GM04504 (cell line): Measurements from ENCODE around the gene CLEC2L.

Source experiments
- DNase-seq: peaks from one replicate; pipeline ENCODE4 v3.0.0-alpha.2; 2012; ENCODE audit warnings: low read depth

Gene CLEC2L

DNA sequence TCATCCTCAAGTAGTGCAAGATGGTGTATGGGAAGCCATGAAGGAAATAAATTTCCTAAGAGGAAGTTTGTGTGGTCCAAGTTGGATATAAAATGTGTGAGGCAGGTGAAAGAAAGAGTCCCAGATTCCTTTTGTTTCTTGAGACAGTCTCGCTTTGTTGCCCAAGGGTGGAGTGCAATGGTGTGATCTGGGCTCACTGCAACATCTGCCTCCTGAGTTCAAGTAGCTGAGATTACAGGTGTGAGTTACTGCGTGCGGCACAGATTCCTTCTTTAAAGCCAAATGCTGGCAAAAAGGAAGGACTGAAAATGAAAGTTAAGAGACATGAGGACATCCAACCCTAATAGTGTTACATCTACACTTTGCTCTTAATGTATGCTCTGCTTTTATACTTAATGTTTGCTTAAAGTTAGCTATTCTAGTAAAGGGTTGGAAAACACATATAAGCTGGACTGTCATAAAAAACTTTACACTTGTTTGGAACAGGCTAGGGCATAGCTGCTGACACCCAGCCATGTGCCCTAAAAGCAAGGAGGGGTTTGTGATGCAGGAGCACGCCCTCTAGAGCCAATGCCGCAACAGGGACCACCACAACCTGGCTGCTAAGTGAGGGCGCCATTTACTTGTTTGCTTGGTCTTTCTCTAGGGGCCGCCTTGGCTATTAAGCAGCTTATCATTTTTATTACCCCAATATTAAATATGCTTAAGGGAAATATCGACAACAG lies 34.5 kb downstream of the CLEC2L start:
- DNase-seq: no peak

DNA sequence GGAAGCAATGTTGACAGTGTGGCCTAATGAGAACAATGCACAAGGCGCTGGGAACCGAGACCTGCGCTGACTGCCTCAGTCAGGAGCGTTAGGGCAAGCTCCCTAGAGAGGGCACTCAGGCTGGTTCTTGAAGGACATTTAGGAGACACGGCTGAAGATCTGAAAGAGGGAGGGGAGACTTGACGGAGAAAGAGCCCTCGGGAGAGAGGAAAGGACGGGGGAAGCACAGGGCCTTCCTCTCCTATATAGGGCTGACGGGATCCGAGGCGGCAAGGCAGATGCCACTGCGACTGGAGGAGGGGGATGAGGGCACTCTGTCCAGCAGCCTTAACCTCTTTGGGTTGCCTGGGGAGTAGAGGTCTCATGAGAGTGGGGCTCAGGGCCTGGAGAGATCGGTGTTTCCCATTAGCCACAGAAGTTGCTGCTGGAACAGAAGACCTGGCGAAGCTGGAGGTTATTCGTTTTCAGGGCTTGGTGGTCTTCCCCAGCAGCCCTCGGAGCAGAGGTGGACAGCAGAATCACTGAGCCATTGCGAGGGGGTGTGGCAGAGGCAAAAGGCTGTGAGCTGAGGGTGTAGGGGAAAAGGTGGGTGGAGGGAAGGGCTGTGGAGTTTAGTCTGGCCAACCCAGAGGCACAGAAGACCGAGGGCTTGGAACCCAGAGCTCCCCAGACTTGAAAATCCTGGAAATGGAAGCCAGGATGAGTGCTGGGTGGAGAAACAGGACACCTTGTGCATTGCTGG lies 36.0 kb downstream of the CLEC2L start:
- no peak for DNase-seq

DNA sequence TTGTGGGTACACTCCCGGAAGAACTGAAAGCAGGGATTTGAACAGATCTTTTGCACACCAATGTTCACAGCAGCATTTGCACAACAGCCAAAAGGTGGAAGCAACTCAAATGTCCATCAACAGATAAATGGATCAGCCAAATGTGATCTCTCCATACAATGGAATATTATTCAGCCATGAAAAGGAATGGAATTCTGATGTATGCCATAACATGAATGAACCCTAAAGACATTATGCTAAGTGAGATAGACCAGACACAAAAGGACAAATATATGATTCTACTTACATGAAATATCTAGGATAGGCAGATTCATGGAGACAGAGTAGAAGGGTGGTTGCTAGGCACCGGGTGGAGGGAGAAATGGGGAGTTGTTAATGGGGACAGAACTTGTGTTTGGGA lies 36.7 kb downstream of the CLEC2L start:
- no peak for DNase-seq

DNA sequence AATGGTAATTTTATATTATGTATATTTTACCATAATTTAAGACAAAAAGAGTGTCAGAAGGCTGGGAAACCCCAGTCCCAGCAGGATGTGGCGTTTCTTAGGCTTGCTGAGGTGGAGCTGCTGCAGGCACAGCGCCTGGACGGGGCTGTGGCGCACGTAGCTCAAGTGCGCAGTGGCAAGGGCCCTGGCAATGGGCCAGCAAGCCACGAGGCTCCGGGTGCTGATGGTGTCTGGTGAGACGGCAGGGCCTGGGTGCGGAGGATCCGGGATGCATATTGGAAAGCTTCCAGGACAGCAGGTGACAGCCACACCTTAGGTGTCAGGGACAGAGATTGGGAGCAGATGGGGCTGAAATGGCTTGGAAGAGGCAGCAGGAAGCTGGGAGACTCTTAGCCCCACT lies 37.2 kb downstream of the CLEC2L start:
- DNase-seq: no peak

DNA sequence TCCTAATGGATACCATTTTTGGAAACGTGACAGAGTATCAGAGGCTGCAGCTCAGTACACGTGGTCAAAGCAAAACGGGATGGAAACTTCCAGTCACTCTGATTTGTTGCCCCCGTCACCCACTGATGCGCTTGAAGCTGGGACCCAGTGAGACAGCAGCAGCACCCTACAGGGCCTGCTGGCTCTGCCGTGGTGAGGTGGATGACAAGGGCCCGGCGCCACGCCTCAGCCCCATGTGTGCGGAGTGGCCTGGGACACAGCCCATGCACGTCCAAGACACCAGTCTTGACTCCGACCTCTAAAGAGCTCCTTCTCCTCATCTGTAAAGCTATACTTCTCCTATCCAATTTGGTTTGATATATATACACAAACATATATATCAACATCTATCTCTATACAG lies 39.0 kb downstream of the CLEC2L start:
- DNase-seq: no peak

DNA sequence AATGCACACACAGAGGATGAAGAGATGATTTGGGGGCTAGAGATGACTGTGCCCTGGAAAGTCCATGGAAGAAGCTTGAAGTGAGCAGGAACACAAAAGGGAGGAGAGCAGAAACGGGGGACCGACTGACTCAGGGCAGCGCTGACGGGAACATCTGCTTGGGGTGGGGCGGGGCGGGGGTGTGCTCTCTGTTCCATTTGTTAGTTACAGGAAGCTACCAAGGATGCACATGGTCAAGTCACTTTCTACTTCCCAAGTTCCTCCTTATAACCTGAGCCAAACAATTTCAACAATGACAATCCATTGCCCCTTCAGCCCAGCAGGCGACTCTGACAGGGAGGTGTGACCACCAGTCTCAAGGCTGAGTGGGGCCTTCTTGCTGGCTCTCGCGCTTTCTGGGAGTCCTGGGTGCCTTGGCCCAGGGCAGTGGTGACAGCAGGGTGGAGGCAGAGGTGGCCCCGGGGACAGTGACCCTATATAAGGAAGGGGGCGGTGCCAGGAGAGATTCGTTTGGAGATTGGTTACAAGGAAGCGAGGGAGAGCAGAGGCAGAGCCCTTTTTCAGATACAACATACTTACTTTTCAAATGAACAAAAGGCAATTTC lies 39.6 kb downstream of the CLEC2L start:
- DNase-seq: no peak

DNA sequence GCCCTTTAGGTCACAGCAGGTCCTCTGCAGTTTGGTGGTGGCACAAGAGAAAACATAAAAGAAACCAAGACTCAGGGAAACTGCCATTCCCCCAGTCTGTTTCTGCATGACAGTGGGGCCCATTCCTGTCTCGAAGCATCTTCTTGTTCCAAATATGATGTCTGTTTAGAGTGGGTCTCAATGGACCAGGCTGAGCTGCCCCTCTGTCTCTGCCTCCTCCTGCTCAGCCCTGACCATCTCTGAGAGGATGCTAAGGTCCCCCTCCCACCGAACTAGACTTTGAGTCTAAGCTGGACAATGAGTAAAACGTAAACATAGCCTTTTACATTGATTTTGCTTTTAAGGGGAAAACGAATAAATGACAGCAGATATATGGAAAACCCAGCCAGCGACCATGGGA lies 40.4 kb downstream of the CLEC2L start:
- DNase-seq: no peak

DNA sequence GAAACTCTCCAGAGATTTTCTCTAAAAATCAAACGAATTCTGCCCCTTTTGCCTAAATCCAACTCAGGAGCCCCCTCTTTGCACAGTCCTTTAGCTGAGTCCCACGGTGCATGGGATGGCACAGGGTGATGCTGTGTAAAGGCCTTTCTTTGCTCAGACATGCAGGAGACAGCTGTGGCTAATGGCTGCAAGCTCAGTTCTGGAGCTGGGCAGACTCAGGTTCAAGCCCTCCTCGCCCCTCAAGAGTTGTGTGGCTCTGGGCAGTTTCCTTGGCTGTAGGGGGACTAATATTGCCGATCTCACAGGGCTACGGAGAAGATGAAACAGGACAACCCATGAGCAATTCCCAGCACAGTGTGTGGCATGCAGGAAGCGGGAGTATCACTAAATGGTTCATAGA lies 42.6 kb downstream of the CLEC2L start:
- DNase-seq: no peak

DNA sequence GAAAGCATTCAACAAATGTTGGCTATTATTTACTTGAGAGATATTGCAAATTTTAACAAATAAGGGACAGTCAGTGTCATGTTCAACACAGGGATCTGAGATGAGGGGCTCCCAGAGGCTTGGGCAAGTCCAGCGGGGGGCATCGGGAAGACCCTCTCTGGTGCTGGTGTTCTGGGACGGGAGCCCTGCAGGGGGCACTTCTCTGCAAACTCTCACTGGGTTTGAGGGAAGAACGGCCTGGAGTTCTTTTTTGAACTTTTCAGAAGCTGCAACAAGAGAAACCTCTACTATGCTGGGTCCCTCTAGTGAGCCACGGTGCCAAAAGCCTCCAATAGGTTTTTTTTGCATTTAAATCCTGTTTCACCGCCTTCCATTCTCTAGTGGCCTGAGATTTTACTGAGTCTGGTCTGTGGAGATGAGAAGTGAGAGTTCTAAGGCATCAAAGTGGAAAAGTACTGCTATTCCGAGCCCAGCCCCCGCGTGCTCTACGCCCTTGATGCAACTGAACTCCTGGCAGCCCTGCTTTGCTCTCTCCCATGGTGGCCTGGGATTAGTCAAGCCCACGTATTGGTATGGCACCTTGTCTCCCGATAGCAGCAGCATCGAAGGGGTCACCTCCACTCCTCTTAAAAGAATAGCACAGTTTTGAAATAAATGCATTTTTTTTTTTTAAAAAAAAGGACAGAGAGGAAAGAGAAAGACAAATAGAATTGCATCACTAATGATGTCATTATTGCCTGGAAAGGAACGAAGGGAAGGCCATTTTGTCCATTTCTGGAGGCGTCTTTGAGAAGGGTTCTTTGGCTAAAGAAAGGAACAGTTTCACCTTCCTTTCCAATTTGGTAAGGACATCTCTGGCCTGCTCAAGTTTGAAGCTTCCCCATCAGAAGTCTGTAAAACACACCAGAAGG lies 43.5 kb downstream of the CLEC2L start:
- no peak for DNase-seq

DNA sequence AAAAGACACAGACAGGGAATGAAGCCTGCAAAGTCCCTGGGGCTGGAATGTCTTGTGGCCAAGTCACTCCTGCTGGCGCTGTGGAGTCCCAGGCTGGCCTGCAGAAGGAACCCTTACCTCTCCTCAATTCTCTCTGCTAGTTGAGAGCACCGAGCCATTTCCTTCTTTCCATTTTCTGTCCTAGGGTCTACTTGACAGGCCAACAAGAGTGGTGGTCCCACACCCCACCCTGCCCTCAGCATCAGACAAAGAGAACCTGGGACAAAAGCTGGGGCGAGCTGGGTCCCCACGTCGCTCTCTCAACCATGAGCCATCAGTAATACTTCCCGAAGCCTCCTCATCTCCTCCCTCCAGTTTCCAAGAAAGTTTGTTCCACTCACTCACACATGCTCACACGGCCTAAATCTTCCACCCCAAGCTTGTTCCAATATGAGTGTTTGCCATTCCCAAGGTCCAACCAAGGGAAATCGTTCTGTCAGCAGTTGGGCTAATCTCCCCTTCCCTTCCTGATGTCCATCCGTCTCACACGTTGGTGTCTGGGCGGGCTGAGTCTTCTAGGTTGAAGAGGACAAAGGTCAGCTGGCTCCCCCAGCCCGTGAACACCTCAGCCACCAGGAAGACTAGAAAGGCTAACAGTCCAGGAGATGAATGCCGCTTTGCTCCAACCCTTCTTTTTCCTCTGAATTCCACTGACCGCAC lies 44.3 kb downstream of the CLEC2L start:
- no peak for DNase-seq

DNA sequence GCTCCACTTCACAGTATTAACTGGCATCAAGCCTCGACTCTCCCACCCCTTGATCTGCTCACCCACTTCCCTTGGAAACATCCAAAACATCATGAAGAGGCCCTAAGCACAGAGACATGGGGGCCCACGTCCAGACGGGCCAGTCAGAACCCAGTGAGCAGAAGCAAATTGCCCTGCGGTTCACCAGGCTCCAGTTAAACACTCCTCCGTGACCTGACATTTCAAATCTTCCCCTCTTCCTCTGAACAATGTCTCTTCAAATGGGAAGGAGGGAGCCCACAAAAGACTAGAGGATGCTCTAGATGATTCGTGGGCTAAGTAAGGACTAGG lies 44.8 kb downstream of the CLEC2L start:
- no peak for DNase-seq

DNA sequence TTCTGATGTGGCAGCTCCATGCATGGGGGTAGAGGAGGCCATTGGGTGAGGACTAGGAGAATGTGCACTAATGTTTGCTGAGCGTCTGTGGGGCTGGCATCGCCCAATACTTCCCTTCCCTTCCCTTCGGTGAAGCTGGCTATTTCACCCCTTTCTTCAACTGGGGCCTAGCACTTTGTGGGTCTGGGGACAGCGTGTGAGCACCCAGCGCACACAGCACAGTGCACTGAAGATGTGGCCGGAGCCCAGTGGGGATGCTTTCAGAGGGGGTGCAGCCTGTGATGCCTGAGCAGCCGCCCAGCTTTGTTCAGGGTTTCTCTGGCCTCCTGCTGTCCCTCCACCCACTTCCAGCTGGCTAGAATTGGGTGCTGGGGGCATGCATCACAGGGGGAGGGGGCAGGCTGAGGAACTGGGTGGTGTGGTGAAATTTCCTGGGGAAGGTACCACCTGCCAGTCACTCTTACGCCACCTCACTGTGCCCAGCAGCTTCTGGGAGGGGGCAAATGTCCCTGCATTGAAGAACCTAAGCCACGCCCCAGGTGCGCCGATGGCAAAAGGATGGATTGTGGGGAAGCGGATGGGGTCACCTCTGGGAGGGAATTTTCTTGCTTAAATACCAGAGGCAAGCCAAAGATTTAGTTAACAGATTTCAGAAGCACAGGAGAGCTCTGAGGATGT lies 45.5 kb downstream of the CLEC2L start:
- no peak for DNase-seq

DNA sequence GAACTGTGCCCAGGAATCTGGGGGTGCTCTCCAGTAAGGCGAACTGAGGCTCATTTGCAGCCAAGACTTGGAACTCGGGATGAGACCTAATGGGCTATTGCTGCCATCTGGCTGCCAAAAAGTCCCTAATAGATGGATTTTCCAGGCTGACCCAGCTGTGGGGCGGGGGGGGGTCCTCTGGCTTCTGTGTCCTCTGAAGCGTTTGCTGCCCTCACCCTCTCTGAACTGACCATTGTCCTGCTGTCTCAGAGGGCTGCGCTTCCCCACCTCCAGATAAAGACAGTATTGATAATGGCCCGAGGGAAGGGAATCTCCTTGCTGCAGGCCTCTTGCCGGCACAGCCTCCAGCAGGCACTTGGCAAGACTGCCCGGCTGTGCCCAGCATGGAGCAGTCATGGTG lies 46.6 kb downstream of the CLEC2L start:
- no peak for DNase-seq

DNA sequence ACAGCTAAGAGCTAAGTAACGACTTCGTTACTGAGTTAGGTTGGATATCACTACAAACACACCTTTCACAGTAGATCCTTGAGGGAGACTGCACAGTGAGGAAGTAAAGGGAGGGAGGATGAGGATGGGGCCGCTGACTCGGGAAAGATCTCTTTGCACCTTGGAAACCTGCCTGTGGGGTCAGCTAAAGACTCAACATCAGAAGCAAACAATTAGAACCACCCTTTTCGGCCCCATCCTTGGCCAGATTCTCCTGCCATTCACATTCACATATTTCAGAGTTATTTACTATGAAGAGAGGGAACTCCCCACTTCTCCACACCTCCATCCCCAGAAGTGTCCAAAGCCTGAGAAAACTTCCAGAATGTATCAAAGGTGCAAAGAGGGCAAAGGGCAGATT lies 47.1 kb downstream of the CLEC2L start:
- no peak for DNase-seq

DNA sequence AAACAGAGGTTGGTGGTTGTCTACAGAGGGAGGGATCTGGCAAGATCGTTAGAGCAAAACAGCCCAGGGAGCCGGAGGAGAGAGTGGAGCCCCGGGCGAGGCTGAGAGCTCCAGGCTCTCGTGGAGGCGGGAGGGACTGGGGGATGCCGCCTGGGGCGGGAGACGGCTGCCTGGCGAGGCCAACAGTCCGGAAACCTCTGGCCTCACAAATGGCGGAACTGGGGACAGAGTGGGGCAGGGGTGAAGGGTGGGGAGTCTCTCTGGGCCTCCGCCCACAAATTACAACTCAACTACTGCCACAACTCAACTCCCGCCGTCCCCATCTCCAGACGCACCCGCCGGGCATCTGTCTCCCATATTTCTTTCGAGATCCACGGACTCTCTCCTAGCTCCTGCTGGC lies 47.7 kb downstream of the CLEC2L start:
- DNase-seq: no peak

DNA sequence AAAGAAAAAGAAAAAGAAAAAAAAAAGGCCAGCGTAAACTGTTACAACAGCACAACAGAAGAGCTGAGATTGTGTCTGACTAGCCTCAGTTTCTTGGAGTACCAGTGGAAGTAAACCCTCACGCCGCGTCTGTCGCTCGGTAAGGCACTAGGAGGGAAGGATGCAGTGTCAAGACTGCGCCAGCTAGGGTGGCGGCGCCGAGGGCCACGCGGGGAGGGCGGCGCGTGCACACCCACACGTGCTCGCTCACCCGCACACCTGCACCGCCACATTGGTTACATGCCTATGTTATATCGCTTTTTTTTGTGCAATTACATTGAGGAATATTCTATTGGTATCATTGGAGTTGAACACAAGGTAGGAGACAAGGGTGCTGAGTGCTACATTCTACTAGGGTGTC lies 48.2 kb downstream of the CLEC2L start:
- DNase-seq: no peak

DNA sequence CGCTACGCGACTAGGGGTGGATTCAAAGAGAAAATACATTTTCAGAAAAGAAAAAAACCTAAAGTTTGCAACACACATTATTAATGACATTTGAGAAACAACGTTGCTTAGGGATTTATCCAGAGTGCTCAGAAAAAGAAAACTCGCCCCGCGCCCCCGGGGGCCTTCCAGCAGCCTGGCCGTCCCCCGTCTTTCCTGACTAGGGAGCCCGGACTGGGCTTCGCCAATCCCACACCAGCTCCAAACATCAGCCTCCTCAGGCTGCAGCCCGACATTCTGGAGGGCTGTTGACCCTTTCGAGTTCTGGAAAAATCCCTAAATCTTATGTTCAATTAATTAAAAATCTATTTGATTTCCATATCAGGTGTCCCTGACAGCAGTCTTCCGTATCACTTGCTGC lies 48.6 kb downstream of the CLEC2L start:
- no peak for DNase-seq

DNA sequence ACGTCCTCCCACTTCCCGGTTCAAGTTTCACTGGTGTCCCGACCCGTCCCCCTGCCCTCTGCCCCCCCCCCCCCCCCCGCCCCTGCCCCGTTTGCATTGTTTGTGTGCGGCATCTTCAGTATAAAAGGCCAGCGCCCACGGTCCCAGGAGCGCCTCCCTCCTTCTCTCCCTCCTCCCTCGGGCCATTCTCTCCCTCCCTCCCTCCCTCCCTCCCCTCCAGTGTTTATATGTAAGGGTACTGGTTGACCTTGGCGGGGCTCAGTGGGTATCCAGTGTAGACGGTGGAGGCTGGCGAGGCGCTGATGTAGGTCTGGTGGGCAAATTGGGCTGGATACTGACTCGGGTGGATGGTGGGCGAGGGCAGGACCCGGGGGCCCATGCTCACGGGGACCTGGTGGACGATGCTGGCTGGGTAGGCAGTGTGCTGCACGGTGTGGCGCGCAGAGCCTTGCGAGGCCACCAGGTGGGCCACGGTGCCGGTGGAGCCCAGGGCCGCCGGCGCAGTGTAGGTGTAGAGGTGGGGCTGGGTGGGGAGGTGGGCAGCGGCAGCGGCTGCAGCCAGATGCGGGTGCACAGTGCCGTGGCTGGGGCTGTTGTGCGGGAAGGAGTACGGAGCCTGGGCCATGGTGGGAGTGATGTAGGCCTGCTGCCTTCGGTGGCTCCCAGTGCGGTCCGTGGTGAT lies 49.4 kb downstream of the CLEC2L start:
- DNase-seq: no peak

DNA sequence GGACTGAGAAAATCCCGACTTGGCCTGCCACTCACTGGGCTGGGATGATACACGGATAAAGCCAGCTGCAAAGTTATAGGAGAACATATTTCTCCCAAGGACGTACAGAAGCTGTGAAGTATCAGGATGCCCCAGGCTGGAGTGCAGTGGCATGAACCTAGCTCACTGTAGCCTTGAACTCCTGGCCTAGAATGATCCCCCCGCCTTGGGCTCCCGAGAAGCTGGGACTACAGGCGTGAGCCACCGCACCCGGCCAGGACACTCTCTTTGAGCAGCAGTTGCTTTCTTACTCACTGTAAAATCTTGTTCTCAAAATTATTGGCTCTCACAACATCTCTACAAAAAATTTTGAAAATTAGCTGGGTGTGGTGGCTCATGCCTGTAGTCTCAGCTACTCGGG lies 50.4 kb downstream of the CLEC2L start:
- DNase-seq: no peak

DNA sequence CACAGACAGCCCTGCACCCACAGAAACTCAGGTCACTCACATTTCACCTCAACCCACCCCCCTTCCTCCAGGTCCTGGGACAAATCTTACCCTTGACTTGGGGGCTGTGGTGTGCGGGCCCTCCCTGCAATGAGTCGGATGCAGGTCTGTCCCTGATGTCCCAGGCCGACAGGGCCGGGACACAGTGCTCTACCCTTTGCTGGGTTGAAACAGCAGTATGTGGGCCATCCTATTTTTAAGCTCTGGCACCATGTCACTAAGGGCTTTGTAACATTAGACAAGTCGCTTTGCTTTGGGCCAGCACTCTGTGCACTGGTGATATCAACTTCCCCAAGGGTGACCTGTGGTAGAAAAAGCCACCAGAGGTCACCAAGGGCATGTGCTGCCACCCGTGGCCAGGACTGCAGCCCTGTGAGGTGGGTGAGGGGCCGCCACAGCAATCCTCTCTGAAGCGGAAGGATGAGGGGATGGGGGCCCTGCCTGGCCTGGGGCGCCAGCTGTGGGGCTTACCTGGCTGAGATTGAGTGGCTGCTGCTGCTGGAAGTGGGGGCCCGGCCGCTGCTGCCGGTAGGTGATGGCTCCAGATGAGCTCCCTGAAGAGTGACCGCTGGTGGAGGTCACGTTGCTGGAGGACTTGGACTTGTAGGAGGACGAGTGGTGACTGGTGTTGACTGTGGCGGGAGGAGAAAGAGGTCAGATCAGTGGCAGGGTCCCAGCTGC lies 51.3 kb downstream of the CLEC2L start:
- DNase-seq: no peak
